ENCODE results near the gene ZBTB26.

Gene ZBTB26, protein sequence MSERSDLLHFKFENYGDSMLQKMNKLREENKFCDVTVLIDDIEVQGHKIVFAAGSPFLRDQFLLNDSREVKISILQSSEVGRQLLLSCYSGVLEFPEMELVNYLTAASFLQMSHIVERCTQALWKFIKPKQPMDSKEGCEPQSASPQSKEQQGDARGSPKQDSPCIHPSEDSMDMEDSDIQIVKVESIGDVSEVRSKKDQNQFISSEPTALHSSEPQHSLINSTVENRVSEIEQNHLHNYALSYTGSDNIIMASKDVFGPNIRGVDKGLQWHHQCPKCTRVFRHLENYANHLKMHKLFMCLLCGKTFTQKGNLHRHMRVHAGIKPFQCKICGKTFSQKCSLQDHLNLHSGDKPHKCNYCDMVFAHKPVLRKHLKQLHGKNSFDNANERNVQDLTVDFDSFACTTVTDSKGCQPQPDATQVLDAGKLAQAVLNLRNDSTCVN

DNA sequence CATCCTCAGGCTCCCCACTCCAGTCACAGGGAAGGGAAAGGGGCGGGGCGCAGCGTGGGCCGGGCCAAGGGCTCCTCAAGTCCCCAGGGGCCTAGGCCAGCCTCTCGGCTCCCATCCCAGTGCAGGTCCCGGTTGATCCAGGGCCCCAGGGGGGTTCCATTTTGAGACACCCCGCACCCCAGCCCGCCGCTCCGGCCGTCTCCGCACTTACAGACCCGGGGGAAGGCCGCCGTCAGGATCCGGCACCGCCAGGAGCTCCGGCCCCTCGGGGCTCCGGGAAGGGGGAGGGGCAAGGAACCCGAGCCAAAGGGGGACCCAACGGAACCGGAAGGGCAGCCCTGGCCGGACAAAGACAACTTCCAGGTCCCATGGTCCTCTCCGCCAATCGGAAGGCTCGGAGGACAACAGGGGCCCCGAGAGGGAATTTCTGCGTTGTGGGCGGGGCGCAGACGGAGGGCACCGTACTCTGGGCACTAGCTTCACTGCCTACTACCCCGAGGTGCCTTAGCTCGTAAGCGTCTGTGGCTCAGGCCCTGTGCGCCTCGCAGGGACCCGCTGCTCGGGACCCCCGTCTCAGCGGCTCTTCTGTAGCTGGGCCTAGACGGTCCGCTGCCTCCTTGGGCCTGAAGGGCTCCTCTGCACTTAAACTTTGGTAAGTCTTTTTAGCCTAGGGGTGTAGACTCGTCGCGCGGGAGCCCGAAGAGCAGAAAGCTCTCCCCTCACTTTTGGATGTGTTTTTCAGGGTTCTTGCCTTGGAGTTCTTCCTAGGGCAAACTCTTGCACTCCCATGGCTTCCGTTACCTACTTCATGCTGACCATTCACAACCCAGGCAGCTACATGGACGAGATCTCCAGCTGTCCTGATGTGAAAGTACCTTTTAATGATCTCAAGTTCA, at the start of gene ZBTB26:
TSS of gene ZBTB26 (minus strand) at position 287 of the 896 bp plus-strand sequence. CDS start 11,578 bp downstream, outside the sequence.
- peak; percentile 92 for DNase-seq

DNA sequence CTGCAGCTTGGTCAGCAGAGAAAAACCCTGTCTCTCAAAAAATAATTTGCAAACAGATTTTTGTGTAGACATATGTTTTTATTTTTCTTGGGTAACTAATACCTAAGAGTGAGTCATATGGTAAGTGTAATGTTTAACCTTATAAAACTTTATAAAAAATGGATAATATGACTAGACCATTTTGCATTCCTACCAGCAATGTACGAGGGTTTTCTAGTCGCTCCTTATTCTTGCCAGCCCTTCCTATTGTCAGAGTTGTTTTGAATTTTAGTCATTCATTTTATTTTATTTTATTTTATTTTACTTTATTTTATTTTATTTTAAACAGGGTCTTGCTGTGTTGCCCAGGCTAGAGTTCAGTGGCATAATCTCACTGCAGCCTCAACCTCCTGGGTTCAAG, 47.3 kb upstream of the ZBTB26 start:
- no peak for DNase-seq

DNA sequence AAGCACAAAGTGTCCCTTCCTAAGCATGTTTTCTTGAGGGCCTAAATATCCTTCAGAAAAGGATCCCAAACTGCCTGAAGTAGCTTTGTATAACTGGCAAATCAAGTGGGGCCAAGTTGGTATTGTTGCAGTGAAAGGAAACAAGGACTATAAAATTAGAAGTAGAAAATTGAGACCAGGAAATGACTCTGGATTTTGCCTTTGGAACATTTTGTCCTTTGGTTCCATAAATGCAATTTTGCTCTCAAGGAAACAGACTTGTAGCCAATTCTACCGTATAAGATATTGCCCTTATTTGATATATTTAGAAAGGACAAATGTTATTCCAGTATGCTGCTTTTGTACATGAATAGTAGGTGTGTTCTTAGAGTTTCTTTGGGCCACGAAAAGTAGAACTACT, 43.9 kb upstream of the ZBTB26 start:
- no peak for DNase-seq

DNA sequence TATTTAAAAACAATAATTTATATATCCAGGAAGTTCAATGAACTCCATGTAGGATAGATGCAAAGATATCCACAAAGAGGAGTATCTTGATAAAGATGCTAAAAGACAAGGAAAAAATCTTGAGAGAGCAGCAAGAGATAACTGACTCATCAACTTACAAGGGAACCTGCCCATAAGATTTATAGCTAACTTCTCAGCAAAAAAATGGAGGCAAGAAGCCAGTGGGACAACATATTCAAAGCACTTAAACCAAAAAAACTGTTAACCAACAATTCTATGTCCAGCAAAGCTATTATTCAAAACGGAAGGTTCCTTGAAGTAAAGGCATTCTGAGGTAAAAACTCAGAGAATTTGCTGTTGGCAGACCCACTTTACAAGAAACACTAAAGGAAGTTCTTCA, 29.8 kb upstream of the ZBTB26 start:
- no peak for DNase-seq

DNA sequence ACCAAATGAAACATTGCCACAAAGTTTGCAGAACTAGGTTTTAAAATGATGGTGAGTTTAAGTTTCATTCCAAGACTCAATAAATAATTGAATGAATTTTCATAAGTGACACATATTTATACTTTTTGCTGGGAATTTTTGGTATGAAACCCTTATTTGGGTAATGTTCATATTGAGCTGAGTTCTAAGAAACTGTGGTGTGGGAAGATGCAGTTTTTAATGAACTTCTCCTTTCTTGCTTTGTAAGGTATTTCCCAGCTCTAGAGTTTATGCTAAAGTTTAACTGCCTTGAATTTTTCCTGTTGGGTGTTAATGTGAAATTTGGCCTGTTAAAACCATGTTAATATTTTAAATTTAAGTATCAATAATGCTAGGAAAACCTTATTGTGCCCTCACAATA, 24.6 kb upstream of the ZBTB26 start:
- DNase-seq = no peak

DNA sequence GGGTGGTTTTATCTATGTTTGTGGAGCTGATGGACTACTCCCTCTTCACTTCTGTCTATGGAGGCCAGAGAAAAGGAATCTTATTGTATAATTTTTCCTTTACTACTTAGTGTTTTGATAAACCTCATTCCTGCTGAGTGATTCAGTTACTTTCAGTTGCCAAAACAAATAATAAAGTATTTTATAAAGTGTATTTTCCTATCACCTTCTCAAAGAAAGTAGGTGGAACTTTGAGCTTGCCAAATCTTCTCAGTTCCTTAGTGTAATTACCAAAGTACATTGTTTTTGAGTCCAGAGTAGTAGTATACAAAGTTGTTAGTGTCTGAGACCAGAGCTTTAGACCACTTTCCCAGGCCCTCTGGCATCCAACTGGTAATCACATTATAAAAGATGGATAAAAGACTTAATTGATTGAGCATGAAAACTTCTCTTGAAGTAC, 23.0 kb upstream of the ZBTB26 start:
- peak; percentile 31 for DNase-seq

DNA sequence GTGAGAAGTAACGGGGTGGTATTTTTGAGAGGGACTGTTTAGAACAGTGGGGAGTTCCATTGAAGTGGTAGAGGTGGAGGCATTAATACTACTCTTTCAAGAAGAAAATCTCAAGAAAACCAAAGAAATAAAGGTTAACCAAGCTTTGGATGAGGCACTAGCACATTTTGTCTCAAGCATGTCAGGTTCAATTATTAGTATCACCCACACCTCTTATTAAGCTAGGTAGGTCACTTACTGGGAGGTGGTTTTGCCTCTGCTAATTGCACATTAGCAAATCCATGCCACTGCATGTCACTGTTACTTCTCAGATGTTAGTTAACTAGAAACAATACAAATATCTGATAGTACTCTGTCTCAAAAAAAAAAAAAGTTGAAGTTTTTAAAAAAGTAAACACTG, 19.7 kb upstream of the ZBTB26 start:
- no peak for DNase-seq

DNA sequence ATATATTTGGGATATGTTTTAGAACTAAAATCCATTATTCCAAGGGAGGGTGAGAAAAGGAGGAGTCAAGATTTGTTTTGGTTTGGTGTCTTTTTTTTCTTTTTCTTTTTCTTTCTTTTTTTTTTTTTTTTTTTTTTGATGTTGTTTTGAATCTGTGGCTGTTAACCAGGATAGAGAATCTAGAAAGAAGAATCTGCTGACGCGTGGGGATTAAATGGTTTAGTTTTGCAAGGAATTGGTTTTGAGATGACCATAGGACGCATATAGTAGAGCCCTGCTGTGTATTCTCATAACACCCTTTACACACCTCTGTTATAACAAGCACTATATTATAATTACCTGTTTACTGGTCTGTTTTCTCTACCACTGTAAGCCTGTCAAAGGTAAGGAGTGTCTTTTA, 19.0 kb upstream of the ZBTB26 start:
- DNase-seq = no peak

DNA sequence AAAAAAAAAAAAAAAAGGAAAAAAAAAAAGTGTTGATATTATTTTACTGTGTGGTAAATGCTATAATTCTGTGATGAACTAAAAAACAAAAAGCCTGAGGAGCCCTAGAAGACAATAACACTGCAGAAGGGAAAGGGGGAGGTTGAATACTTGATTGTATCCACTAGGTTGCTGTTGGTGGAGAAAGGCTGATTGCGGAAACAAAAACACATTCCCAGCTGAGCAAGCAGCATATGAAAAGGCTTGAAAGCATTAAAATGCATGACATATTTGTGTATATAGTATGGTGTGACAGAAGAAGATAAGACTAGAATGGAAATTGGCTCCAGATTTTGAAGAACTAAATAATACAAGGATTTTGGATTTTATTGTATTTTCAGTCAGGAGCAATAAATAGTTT, 18.4 kb upstream of the ZBTB26 start:
- DNase-seq = no peak

DNA sequence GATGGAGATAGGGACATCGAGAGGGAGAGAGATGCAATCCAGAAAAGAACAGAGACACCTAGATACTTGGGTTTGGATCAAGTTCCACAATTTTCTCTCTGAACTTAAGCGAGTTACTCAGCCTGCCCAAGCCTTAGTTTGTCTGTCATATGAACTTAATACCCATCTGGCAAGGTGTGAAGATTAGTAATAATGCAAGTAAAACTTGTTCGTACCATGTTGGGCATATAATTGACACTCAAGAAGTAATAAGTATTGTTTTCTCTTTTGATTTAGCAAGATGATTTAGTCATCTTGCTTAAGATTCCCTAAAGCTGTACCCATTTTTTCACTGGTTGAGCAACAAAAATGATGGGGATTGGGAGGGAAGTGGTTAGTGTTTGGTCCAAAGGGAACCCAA, 17.0 kb upstream of the ZBTB26 start:
- DNase-seq = no peak

DNA sequence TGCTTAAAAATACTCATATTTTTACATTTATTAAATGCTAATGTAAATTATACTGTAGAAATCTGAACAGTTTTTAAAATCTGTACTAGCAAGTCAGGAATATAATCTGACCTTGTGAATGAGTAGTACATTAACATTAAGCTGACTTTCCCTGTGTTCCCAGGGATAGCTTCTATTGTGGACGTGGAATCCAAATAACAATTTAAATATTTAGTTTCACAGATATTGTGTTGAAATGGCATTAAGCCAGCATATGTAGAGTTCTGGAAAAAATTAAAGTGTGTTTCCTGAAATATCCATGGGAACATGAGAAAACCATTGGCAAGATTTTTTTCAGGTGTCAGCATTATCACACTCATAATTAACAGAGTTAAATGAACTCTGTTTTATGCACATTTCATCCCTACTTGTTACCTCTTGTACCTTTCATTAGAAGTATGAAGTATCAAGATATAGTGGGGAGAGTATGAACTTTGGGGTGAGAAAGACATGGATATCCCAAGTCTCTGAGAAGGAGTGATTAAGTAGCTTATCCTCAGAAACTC, 15.2 kb upstream of the ZBTB26 start:
- no peak for DNase-seq

DNA sequence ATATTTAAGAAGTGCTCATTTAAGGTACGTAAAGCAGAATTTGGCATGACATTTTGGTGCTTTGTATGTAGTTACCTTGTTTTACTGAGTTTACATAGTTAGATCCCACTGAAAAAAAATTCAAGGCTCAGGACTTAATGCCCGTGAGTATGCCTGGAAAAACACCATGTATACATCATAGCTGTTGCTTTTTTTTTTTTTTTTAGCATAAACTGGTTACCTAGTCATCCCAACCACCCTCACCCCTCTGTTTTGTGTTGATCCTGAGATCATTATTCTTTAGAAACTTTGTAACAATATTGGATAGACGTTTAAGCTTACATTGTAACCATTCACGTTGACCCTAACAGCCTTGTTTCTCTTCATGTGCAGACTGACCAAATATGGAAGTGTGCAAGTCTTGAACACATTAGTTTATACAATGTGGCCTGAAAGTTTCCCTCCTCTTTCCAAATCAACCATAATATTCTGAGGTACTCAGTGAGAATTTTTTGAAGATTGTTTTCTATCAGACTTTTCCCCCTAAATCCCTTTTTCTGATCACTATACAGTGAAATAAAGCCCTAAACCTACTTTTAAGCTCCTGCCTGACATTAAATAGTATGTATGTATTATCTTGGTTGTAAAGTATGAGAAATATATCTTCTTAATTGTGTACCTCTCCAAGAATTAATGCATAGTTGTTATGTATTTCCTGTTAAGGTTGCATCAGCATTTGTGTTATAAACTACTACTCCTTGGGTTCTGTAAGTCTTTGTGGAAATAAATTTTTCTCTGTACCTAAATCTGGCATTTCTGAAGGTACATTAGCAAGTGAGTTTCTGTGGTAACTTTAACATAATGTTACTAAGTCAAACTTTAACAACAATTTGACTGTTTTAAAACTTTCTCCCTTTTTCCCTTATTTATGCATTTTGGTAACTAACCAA, 13.9 kb upstream of the ZBTB26 start:
- DNase-seq = peak; percentile 27

DNA sequence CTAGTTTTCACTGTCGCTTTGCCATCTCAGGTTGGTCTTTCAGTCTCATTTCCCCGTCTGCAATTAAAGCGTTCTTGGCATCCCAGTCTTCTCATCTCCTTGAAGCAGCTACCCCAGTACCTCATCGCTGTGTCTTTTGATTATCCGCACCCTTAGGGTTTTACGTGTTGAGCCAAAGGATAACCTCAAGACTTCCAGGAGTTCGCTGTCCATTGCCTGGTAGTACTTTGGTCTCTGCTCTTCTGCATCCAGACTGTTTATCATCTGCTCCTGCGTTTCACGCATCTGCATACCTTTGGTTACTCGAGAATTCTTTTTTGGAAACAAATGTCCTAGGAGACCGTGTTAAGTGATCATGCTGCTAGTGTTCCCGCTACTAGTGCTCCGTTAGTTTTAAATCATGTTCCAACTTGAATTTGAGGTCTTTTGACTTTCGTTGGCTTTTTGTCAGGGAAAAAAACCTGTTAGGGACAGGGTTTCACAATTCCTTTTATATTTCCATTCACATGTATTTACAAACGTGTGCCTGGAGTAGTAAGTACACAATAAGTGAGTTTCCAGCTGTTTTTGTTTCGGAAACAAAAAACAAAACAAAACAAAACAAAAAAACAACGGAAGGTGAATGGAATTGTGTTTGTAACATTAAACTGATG, 10.4 kb upstream of the ZBTB26 start:
- DNase-seq = peak; percentile 48

DNA sequence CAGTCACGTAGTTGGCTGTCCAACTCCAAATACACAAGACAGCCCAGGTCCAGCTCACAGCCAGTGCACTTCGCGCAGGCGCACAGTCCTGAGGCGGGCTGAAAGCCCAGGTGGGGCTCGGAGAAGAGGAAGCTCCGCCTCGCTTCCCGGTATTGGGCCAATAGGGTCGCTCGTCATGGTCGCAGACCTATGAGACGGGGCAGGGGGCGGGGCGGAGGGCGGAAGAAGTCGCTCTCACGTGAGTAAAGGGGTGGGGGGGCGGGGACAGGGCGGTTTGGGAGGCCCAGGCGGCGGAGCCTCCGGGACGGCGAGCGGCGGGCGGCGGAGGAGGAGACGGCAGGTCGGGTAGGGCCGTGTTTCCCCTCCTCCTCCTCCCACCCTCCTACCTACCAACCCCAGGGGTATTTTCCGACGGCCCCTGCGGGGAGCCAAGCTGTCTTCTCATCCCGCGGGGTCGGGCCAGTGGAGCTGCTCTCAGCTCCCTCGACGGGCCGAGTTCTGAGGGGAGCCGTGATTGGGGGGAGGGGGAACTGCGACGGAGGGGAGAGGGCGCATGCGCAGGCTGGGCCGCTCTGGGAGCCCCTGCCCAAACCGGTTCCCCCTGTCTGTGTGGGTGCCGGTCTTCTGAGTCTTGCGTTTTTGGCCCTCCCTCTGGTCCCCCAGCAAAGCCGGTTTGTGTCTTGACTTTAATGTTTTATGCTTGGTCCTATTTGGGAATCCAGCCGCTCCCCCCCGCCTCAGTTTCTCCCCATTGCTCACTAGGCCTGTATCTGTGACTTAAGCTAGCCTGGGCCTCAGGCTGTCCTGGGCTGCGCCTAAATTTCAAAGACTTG, 9.7 kb upstream of the ZBTB26 start, which contains the start of gene RABGAP1:
TSS of gene RABGAP1 (plus strand) at position 272 of the 833 bp plus-strand sequence. CDS start 16,040 bp downstream, outside the sequence.
- DNase-seq = peak; percentile 98

DNA sequence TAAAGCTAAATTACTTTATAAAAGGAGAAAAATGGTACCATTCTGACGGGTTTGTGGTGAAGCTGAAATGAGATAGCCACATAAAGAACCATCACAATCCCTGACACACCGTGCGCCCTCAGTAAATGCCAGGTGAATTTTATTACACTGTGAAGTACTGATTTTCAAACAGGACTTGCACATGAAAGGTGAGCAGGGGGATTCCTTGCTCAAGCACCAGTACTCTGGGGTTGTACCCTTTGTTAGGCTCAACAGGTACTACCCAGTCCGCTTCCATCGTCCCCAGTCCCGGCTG, 9.1 kb upstream of the ZBTB26 start:
- no peak for DNase-seq

DNA sequence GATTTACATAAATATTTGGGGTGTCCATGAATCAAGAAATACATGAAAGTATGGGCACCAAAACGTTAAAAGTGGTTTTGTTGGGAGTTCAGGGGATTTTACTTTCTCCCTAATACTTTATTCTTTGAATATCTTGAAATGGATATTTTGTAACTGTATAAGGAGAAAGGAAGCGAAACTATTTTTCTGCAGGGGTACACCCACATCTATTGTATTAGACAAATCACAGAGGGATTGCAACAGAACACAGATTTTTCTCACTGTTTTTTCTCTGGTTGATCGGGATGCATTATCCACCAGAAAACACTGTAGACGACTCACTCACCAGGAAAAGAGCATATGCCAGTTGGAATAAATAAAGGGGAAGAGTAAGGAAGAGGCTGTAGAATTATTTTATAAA, 8.3 kb upstream of the ZBTB26 start:
- no peak for DNase-seq

DNA sequence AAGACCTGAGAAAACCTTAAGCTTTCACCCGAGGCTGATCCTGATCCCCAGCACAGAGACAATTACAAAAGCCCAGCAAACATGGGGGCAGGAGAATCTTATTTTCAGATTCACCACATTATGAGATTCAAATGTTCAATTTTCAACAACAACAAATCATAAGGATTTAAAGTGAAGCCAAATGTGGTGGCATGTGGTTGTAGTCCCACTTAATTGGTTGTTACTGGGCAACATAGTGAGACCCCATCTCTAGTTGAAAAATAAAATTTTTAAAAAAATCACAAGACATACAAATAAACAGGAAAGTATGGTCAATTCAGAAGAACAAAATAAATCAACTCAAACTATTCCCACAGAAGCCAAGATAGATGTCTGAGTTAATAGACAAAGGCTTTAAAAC, 5.6 kb upstream of the ZBTB26 start:
- no peak for DNase-seq

DNA sequence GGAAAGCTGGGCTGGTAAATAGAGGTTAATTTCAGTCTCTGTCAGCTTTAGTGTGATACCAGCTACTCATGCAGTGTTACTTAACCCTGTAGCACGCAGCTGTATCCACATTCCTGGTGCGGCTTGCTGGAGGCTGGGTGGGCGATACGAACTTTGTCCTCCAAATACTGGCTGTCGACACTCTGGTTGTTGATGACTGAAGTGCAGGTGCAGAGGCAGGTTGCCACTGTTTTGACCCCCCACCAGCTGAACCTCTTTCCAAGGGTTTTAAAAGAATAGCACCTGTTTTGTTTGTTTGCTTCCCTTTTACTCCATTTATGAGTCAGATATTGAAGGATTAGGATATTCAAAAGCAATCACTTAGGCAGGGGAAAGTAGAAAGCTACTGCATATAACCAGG, 5.2 kb upstream of the ZBTB26 start:
- no peak for DNase-seq

DNA sequence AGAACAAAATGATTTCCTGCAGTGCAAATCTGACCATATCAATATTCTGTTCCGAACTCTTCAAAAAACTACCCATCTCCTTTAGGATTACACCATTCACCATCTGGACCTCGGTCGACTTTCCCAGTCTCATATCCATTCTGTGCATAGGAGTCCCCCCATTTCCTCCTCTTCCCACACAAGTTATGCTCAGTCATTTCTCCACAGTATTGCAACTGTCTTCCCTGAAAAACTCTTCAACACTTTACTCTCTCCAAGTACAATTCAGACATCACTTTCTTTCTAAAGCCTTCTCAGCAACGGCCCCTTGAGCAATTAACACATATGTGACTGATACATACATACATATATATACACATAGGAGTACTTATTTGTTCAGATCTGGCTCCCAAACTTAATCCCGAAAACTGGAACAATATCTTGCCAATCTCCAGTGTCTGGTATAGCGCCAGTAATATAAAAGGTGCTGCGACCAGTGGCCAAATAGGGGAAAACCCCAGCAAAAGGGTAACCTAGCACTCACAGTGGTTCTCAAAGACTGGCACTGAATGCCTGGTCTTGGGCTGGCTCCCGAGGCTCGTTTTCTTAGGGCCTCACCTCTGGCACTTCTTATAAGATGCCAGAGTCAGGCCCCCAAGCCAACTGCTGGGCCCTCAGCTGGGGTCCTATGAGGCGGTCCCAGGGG, 629 bp downstream of the ZBTB26 start:
- no peak for DNase-seq

DNA sequence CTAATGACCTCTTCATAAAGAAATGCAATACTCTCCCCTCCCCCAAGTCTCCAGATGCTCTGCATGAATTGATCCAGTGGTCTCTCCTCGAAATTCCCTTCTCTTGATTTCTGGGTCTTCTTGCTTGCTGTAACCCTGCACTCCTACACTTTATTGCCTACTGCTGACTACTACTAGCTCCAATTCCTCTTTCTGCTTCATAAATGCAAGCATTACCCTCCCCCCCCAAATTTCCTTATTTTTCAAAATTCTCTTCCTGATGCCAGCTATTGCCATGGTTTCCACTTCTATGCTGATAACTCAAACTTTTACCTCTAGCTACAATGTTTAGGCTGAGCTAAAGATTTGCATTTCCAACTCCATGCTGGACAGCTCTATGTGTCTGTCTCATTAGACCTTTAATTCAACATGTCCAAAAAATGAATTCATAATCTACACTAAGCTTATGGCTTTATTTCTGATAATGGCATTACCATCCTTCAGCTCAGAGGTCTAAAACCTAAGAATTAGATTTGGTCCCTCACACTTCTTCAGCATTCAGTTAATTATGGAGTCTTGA, 1.4 kb downstream of the ZBTB26 start:
- DNase-seq = no peak
